Panc1 (cell line): ENCODE results near the gene PIAS4.

Experiments
- POLR2AphosphoS5 ChIP-seq: IDR thresholded peaks from 2 replicates; pipeline ENCODE4 v1.6.1; 2012; ENCODE audit warnings: mild to moderate bottlenecking, low read depth, low read length, moderate library complexity
- TF ChIP-seq, protein P1 (sequence below): fragments of 450-650 bp; IDR thresholded peaks from 2 replicates; pipeline ENCODE4 v1.5.1; 2017; ENCODE audit warnings: mild to moderate bottlenecking

DNA sequence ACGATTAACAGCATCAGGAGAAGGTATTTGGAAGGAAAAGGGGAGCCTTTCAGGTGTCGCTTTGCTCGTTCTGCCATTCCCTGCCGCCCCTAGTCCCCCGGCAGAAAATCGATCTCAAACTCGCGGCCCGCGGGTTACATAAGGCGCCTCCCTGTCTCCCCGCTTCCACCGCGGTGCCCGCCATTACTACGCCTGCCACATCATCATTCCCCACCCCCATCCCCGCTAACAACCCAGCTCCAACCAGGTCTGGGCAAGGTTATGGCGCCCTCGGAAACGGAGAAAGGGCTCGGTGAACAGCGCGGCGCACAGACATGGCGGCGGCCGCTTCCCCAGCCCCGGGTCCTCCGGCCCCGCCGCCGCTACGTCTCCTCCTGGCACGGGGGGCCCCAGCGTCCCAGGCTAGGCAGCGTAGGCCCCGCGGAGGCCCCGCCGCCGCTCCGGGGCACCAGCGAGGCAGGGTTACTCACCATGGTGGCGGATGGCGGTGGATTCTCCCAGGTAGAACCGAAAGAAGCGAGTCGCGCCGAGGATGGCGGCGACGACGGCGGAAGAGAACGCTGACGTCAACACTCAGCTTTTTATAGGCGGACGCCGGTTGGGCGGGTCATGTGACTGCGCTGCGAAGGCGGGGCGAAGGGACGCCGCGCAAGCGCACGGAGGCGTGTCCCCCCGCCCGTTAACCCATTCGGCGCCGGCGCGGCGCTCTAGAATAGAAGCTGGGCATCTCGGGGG, 22.5 kb upstream of the PIAS4 start, which contains the start of gene EEF2:
- peak; percentile 99 for TF ChIP-seq POLR2AphosphoS5
- TF ChIP-seq, protein P1, sequence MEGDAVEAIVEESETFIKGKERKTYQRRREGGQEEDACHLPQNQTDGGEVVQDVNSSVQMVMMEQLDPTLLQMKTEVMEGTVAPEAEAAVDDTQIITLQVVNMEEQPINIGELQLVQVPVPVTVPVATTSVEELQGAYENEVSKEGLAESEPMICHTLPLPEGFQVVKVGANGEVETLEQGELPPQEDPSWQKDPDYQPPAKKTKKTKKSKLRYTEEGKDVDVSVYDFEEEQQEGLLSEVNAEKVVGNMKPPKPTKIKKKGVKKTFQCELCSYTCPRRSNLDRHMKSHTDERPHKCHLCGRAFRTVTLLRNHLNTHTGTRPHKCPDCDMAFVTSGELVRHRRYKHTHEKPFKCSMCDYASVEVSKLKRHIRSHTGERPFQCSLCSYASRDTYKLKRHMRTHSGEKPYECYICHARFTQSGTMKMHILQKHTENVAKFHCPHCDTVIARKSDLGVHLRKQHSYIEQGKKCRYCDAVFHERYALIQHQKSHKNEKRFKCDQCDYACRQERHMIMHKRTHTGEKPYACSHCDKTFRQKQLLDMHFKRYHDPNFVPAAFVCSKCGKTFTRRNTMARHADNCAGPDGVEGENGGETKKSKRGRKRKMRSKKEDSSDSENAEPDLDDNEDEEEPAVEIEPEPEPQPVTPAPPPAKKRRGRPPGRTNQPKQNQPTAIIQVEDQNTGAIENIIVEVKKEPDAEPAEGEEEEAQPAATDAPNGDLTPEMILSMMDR = no peak
